GM12878 (cell line): Measurements from ENCODE around the gene ENGASE. TPM values are rescaled to one million over a fixed set of nuclear protein-coding genes. Genes with fewer than 3 reads are reported as not detected.

Source experiments
- NFYB ChIP-seq: IDR thresholded peaks from 2 replicates; pipeline ENCODE4 v1.6.1; 2011; ENCODE audit warnings: low read depth, mild to moderate bottlenecking, low read length, improper control_type of control experiment, moderate library complexity; ENCODE audit not compliant: insufficient read depth
- RBBP5 ChIP-seq: fragments of 200-600 bp; sonication (generic); conservative IDR thresholded peaks from 2 replicates; pipeline ENCODE4 v1.6.1; 2016
- RELA ChIP-seq: fragments of 450-650 bp; IDR thresholded peaks from 2 replicates; pipeline ENCODE4 v1.8.0; 2014; ENCODE audit warnings: borderline replicate concordance; ENCODE audit not compliant: partially characterized antibody
- SUZ12 ChIP-seq: fragments of 200-600 bp; sonication (generic); IDR thresholded peaks from one replicate; pipeline ENCODE4 v1.6.1; 2018; ENCODE audit warnings: antibody characterized with exemption, mild to moderate bottlenecking; ENCODE audit not compliant: unreplicated experiment
- TBL1XR1 ChIP-seq: IDR thresholded peaks from 2 replicates; pipeline ENCODE4 v1.6.1; 2012; ENCODE audit warnings: low read depth, low read length, improper control_type of control experiment
- ZBTB4 ChIP-seq: fragments of 450-650 bp; formaldehyde crosslinking; IDR thresholded peaks from 2 replicates; pipeline ENCODE4 v1.4.0; 2022; ENCODE audit warnings: mild to moderate bottlenecking, moderate library complexity
- ZNF24 ChIP-seq: fragments of 450-650 bp; IDR thresholded peaks from 2 replicates; pipeline ENCODE4 v1.6.1; 2017; ENCODE audit warnings: antibody characterized with exemption, mild to moderate bottlenecking
- polyA plus RNA-seq, 11 experiments: library from polyadenylated mRNA; depleted of rRNA in 4 of 11; unstranded in 6 of 11; stranded (reverse) in 5 of 11; fragments of >200 nt; fragmentation: Nextera tagmentation in 4 of 11; fragmentation: Illumina TruSeq in 1 of 11; extraction: Ambion mirVana in 4 of 11; extraction: Trizol in 1 of 11; gene quantifications; 1 replicate in 1 of 11; 2 replicates in 10 of 11; pipeline versions ENCODE4 v1.2.1 to v1.2.3, GENCODE V29; 2011 to 2016; ENCODE audit warnings: inconsistent platforms in 2 of 11, missing spikeins in 2 of 11, low read depth in 1 of 11
- total RNA-seq, 4 experiments: library from RNA; depleted of rRNA in 3 of 4; stranded (reverse); fragments of >200 nt in 3 of 4; fragmentation: Illumina TruSeq in 1 of 4; extraction: Trizol in 1 of 4; gene quantifications; 2 replicates each; pipeline versions ENCODE4 v1.2.1 to v1.2.3, GENCODE V29; 2013 to 2021
- TF ChIP-seq, protein P1 (sequence below), 3 experiments: IDR thresholded peaks in 2 of 3; conservative IDR thresholded peaks in 1 of 3; 2 replicates each; pipeline ENCODE4 v1.5.1; 2011; ENCODE audit warnings: low read depth in 3 of 3, low read length in 3 of 3, mild to moderate bottlenecking in 3 of 3, control low read depth in 2 of 3, moderate library complexity in 2 of 3, inconsistent platforms in 1 of 3, mixed read lengths in 1 of 3; ENCODE audit not compliant: control insufficient read depth in 2 of 3, insufficient read depth in 1 of 3; ENCODE audit errors: extremely low read depth in 1 of 3

ENGASE gene
- total and polyA plus RNA-seq, 10 of the 15 experiments (the other 5 are each of a cell fraction or from before 2014, with no cell fraction given) = 0.18 to 28.9 (median 10.5) TPM

DNA sequence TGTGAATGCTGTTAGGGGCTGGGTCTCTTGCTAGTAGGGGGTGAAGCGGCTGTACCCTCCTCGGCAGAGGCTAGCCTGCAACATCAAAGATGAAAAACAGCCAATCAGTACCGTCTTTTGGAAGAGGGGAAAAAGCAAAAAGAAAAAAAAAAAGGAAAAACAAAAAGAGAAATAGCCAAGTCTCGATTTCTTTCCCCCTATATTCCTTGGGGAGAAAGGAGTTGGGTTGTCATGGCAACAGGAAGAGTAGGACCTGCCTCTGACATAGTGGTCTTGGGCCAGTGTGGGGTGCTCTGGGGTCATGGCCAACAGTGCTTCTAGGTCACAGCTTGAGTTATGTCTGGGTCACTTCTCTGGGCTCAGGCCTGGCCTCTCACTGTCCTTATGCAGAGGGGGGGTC, 17.9 kb downstream of the ENGASE start (continued):
- TF ChIP-seq, protein P1, sequence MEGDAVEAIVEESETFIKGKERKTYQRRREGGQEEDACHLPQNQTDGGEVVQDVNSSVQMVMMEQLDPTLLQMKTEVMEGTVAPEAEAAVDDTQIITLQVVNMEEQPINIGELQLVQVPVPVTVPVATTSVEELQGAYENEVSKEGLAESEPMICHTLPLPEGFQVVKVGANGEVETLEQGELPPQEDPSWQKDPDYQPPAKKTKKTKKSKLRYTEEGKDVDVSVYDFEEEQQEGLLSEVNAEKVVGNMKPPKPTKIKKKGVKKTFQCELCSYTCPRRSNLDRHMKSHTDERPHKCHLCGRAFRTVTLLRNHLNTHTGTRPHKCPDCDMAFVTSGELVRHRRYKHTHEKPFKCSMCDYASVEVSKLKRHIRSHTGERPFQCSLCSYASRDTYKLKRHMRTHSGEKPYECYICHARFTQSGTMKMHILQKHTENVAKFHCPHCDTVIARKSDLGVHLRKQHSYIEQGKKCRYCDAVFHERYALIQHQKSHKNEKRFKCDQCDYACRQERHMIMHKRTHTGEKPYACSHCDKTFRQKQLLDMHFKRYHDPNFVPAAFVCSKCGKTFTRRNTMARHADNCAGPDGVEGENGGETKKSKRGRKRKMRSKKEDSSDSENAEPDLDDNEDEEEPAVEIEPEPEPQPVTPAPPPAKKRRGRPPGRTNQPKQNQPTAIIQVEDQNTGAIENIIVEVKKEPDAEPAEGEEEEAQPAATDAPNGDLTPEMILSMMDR (IDR thresholded peaks at IDR 0.05 in 2 of 3, conservative IDR thresholded peaks at IDR 0.05 in 1 of 3; ENCODE audit: control insufficient read depth in 2 of 3, extremely low read depth in 1 of 3, insufficient read depth in 1 of 3, low read depth in 3 of 3, low read length in 3 of 3) = no peak
- no peak for TF ChIP-seq ZBTB4 (CRISPR knock-in tag)
- no peak for TF ChIP-seq RBBP5
- TF ChIP-seq ZNF24 = no peak
- no peak for TF ChIP-seq NFYB
- no peak for TF ChIP-seq SUZ12
- TF ChIP-seq RELA = no peak
- no peak for TF ChIP-seq TBL1XR1
- TF ChIP-seq, all 136 proteins: peak for 0
